GM18508 (cell line): ENCODE measurements around the gene NECAB2.

Experiments
- ATAC-seq: cut with Tn5 transposase; IDR thresholded peaks from one replicate; pipeline ENCODE4 v1.9.1; 2021; ENCODE audit warnings: moderate number of reproducible peaks; ENCODE audit not compliant: insufficient read depth, unreplicated experiment

The NECAB2 gene

DNA sequence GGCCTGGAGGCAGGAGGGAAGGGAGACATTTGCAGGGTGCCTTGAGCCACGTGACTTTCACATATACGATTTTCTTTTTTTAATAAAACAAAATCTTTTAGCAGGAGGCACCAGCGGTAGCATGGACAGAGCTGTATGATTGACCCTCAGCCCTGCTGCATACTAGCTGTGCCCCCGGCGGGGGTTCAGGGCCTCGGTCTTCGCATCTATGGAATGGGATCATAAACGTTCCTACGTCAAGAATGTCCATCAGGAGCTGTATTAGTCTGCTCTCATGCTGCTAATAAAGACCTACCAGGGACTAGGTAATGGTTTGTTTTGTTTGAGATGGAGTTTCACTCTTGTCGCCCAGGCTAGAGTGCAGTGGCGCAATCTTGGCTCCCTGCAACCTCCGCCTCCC lies 47.4 kb downstream of the NECAB2 start:
- no peak for ATAC-seq

DNA sequence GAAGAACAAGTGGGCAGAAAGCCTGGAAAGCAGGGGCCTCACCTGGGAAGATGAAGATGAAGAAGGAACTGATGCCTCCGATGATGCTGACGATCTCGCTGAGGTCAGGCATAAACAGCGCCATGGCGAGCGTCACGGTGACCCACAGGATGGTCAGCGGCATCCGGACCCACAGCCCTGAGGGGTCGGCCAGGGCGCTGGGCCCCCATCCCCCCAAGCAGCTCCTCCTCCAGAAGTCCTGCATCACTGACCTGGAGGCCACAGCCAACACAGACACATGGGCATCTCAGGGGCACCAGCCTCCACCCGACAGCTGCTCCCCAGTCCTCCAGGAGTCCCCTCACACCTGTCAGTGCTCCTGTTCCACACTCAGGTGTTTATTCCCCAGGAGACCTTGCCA lies 48.4 kb downstream of the NECAB2 start:
- no peak for ATAC-seq

DNA sequence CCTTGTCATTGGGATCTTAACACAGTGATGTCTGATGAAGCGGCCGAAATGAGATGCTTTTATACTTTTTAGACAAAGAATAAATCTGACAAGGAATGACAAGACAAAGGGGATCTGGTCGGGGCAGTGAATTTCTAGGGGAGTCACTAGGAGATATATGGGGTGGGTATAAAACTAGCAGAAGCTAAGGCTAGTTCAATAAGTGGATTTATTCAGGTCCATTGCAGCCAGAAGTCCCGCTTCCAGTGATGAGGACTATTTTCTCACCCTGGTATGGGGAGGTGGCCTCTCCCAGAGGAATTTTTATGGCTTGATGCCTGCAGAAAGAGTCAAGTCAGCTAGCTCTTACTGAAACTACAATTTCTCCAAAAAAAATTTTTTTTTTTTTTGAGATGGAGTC lies 50.7 kb downstream of the NECAB2 start:
- ATAC-seq: no peak

DNA sequence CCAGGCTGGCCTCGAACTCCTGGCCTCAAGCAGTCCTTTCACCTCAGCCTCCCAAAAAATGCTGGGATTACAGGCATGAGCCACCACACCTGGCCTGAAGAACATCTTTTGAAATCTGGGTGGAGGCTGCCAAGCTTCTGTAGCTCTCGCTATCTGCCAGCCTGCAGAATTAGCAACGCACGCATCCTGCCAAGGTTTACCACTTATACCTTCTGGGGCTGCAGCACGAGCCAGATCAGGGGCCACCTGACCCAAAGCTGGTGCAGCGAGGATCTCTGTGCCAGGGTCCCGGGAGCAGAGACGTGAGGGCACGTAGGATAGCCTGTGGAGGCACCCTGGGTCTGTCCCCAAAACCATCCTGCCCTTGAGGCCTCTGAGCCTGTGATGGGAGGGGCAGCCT lies 52.3 kb downstream of the NECAB2 start:
- ATAC-seq: no peak

DNA sequence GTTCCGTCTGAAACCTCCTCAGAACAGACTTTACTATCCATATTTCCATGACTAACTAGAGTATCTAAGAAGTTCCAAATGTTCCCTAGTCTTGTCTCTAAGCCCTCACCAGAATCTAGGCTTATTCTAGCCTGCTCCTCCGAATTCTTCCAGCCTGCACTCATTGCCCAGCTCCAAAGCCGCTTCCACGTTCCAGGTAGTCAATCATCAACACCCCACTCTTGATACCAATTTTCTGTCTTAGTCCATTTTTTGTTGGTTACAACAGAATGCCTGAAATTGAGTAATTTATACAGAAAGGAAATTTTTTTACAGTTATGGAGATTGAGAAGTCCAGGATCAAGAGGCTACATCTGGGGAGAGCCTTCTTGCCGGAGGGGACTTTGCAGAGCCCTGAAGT lies 53.4 kb downstream of the NECAB2 start:
- ATAC-seq: no peak

DNA sequence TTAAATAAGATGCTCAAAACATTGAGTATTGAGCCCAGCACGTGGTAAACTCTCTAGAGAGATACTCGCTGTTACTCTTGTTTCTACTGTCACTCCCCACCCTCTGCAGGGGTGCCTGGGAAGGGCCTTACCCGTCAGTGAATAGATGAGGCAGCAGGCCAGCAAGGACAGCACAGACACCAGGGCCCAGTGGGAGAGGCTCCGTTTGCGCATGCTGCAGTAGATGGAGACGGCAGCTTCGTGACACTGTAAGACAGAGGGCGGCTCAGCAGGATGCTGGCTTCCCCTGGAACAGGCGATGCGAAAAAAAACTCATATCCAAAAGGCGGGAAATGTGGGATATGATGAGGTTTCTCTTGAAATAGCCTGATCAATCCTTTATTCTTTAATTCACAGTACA lies 54.6 kb downstream of the NECAB2 start:
- no peak for ATAC-seq

DNA sequence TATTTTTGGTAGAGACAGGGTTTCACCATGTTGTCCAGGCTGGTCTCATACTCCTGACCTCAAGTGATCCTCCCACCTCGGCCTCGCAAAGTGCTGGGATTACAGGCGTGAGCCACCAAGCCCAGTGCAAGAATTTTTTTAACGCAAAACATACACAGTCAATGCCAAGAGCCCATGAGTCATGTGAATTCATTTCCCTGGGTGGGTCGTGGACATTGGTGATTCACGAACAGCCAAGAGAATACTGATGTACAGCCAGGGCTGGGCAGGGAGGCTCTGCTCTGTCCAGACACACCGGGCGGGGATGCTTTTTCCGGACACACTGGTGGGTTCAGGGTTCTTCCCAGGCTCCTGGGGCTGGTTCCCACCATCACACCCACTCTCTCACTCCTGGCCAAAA lies 56.8 kb downstream of the NECAB2 start:
- ATAC-seq: no peak

DNA sequence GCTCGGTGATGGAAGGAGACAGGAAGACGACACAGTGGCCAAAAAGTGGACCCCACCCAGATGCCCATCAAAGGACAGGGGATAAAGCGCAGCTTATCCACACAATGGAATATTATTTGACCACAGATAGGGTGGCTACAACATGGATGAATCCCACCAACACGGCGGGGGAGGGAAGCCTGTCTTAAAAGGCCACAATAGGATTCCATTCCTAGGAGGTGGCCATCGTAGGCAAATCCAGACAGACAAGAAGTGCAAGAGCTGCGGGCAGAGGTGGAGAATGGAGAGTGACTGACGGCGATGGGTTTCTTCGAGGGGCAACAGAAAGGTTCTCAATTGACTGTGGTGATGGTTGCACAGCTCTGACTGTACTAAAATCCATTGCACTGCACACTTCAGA lies 58.6 kb downstream of the NECAB2 start:
- ATAC-seq: no peak

DNA sequence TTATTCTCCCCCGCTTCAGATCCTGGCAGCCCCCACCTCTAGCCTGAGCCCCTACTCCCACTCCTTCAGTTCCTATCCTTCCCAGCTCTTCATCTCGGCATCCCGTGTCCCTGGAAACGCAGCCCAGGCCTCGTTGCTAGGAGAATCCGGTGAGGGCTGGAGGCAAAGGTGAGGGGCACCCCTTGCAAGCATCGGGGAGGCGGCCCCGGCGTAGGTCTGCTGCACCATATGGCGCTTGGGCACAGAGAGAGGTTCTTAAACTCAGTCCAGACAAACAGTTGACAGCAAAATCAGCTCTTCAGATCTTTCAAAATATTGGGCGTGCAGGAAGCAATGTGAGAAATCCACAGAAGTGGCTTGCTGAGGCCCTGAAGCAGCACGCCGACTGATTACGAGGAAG lies 59.6 kb downstream of the NECAB2 start:
- ATAC-seq: no peak

DNA sequence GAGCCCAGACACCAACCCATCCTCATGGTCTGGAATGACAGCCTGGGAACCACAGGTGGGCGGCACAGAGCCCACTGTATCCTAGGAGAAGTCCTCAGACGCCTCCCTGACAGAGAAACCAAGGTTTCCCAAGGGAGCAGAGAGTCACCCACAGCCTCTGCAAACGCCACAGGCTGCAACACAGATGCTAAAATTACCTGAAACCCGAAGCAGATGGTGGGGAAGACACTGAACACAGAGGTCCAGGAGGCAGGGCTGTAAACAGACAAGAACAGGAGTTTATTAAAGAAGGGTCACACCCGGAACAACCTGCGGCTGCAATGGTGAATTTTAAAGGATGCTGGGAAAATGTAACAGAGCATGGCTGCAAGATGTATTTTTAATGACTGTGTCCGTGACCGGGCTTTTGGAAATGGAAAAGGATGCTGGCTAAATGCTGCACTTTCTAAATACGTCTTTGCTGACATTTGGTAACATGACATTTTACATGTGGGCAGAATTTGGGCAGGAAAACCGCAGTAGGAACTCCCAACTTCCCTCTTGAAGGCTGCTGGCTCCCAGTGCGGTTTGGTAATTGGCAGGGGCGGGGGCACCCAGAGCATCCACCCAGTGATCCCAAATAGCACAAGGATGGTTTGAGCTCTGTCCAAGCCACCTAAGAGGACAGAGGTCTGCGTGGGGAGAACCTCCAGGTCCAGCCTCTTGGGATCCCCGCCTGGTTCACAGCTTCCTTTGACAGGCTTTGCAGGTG lies 61.4 kb downstream of the NECAB2 start:
- no peak for ATAC-seq

DNA sequence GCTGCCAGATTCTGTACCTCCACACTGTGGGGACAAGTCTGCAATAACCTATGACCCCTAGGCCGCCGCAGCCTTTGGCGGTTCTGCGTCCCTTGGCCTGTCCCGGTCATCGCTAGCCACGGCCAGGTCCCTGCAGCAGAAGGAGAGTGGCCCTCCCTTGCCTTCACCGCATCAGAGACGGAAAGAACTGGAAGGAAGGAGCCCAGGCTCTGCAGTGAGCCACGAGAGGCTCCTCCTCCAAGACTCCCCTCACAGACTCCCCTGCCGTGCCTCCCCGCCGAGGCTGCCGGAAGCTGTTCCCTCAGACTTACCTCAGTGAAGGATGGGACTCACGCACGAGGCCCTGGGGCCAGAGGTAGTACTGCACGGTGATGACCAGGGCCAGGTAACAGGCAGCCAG lies 63.5 kb downstream of the NECAB2 start:
- ATAC-seq: no peak

DNA sequence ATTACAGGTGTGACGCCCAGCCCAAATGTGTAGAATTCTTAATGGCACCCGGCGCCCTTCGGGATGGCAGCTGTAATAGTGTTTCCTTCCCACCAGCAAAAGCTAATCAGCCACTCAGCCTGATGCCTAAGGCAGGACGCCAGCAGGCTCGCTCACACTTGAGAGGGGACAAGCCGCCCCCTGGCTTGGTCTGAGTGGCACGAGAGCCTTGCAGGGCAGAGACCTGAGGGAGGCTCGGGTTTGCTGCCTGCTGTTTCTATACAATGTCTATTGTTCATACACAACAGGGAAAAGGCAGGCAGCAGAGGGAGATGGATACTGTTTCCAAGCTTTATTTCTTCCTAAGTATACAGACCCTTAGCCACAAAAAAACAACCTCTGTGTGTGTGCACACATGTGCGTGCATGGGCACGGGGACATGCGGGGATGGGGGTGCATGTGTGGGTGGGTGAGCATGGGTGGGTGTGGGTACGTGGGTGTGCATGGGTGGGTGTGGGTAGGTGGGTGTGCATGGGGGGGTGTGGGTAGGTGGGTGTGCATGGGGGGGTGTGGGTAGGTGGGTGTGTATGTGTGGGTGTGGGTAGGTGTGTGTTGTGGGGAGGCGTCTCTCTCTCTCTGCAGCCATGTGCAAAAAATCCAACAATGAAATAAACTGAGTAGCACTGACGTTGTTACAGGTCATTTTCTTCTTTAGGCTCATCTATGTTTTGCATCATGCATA lies 64.6 kb downstream of the NECAB2 start:
- no peak for ATAC-seq

DNA sequence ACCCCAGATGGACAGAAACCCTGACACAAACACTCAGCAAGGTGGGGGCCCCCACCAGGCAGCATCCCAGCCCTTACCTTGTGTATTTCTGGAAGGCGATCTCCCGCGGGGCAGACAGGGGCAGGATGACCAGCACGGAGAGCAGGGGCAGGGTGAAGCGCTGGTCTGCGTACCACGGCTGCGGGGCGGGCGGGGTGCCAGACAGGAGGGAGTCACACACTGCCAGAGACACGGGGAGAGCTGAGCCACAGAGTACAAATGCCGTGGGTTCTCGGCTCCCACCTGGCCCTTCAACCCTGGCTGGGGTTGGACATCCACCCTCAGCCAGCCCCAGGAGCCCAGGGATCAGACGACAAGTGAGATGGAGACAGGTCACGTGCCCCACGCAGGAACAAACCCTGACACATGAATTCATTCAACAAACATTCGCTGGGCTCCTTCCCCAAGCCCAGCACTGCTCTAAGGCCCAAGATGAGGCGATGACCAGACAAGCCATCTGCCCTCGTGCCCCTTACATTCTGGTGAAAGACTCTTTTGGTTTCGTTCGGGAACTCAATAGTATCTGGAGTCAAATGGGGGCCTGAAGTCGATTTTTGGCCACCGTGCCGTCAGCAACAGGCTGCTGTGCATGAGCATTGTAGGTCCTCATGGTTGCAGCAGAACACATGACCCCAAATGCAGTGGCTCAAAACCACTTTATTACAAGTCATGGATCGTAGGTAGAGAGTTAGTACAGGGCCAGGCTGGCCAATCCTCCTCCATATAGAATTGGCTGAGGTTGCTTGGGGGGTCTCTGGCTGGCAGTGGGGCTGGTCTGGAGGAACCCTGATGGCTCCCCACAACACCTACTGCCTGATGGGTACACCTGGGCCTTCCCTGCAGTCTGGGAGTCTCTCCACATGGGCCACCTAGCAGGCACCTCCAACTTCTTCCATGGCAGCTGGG lies 65.5 kb downstream of the NECAB2 start:
- no peak for ATAC-seq

DNA sequence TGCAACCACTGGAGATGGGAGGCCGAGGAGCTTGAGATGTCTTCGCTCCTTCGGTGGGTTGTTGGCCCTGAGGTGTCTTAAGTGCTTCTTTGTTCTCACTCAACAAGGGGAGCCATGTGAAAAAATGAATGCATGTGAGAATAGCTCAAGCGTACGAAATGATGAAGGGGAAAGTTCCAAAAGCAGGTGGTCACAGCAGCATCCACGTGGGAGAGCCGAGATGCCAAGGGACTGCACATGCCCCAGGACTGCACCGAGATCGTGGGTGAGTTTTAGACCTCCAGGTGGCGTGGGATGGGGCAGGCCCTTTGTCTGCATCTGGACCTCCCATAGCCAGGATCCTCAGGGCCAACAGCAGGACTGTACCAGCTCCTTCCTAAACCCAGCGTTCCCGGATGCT lies 66.5 kb downstream of the NECAB2 start:
- no peak for ATAC-seq

DNA sequence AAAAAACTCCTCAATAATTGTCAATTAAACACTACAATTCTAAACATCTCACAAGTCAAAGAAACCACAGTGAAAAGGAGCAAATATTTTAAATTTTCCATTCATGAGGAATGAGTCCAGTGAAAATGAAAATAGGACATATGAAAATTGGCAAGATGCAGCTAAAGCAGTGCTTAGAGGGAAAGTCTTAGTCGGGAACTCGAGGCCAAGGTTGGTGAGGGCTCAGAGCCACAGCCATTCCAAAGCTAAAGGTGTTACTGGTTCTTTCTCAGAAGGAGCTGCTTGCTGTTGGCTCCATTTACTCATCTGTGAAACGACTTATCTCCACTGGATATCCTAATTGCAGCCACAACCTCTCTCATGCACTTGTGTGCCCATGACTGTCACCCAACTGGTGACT lies 68.1 kb downstream of the NECAB2 start:
- ATAC-seq: no peak

DNA sequence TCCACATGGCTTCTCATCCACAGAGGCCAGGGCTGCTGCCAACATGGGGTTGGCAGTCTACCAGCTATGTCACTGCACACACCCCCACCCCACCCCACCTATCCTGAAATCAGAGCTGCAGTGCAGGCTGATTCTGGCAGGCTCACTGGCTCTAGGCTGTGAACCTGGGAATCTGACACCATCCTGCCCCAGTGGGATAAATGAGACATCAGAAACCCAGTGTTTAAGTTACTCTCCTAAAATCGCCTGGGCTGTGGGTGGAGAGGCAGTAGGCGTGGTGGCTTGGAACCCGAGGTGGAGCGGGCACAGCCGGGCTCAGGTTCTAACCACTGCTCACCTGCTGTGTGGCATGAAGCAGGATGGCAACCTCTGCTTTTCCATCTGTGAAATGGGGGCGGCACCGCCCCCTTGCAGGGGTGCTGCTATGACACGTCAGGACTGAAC lies 69.0 kb downstream of the NECAB2 start:
- ATAC-seq: no peak

DNA sequence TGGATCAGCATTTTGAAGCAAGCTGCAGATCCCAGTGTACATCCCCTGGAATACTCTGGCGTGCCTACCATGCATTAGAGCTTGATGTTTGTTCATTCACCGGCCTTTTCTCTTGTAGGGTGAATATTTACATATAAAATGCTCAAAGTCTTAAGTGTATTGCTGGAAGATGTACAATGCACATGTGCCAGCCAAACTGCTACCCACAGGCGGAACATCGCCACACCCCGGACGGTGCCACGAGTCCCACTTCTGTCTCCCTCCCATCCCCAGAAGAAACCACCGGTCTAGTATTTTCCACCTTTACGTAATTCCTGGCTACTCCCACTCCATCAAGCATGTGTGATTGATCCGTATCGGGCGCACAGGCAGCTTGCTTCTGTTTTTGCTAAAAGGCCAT lies 70.4 kb downstream of the NECAB2 start:
- no peak for ATAC-seq

DNA sequence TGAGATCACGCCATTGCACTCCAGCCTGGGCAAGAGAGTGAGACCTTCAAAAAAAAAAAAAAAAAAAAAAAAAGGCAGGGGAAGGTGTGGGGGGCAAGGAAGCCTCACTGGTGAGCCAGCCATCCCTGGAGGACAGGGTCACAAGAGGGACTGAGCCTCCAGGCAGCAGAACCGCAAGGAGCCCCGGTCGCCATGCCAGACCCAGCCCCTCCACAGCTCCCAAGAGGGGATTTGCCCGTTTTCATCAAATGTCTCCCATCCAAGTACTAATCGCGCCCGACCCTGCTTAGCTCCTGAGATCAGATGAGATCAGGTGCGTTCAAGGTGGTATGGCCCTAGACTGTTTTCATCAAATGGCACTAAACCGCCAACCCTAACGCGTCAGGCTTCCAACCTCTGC lies 71.7 kb downstream of the NECAB2 start:
- ATAC-seq: no peak

DNA sequence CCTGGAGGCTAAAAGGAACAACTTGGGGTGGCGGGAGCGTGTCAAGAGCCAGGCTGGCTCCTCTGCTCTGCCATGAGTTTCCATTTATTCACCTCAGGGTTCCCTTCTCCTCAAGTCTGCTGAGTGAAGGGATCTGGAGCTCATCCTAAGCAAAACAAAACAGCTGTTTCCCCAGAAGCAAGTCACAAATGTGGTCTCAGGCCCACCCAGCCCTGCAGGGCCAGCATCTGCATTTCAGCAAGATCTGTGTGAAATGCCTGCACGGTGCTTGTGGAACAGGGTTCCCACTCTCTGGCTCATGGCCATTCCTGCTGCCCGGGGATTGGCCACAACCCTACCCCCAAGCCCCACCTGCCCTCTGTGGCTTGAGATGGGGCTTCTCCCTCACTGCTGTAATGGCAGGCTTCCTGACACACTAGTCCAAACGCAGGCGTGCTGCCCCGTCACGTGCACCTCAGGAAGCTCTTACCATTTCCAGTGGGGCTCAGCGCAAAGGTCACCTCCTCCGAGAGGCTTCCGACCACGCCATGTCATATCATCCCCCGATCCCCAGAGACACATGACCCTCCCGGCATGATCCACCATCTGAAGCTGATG lies 72.3 kb downstream of the NECAB2 start:
- no peak for ATAC-seq
